HepG2 (cell line): ENCODE measurements around the gene TOX2. TPM values are rescaled to one million over a fixed set of nuclear protein-coding genes. Genes with fewer than 3 reads are reported as not detected.

Experiments used
- ATAC-seq: fragments of 200-7000 bp; cut with Tn5 transposase; 3 replicates; pipeline ENCODE4 v1.9.1; 2020; ENCODE audit warnings: mild to moderate bottlenecking, moderate library complexity
- BruUV-seq: library from RNA; stranded (reverse); fragments of 400-500 nt; replicated peaks from 2 replicates; lab custom pipeline; 2021; lab: Mats Ljungman, UMichigan
- CTCF ChIA-PET: fragments of 300-600 bp; formaldehyde crosslinking; extraction: SDS; loops from one replicate; lab custom pipeline; 2021; ENCODE audit warnings: low total read pairs, inconsistent platforms, low intra/inter-chr PET ratio; lab: Yijun Ruan, JAX
- POLR2A ChIA-PET: fragments of 350-600 bp; sonication (Branson Sonifier 250); formaldehyde crosslinking; loops from one replicate; lab custom pipeline; 2020; ENCODE audit warnings: antibody characterized with exemption, inconsistent platforms; lab: Yijun Ruan, JAX
- DNase-seq: peaks from one replicate; pipeline ENCODE4 v3.0.0-alpha.2; 2015; ENCODE audit warnings: low spot score
- FAIRE-seq: peaks from 3 replicates; lab custom pipeline; 2011; peaks lifted over from hg19 to GRCh38; lab: Jason Lieb, UNC
- H2AFZ ChIP-seq: one replicate; pipeline ENCODE4 v1.6.1; 2011; ENCODE audit warnings: low read length, inconsistent platforms
- H3K27ac ChIP-seq: fragments of 300-600 bp; 3 replicates; pipeline ENCODE4 v1.8.0; 2011; ENCODE audit warnings: mixed run types, mild to moderate bottlenecking, mixed read lengths, low read length, inconsistent platforms; ENCODE audit not compliant: insufficient read depth; ENCODE audit errors: extremely low read length
- H3K27me3 ChIP-seq, 2 experiments: fragments of 200-600 bp in 1 of 2; 2 replicates in 1 of 2; 3 replicates in 1 of 2; pipeline versions ENCODE4 v1.6.0 to v1.8.0; 2011; ENCODE audit warnings: low read length in 2 of 2, mild to moderate bottlenecking in 2 of 2, moderate library complexity in 2 of 2, inconsistent platforms in 1 of 2; ENCODE audit not compliant: insufficient read depth in 2 of 2, control insufficient read depth in 1 of 2
- H3K36me3 ChIP-seq, 2 experiments: fragments of 200-600 bp in 1 of 2; replicated peaks in 1 of 2; 2 replicates in 1 of 2; 3 replicates in 1 of 2; pipeline versions ENCODE4 v1.5.1 to v1.8.0; 2011; ENCODE audit warnings: low read length in 2 of 2, inconsistent platforms in 1 of 2; ENCODE audit not compliant: insufficient read depth in 2 of 2, control insufficient read depth in 1 of 2
- H3K4me1 ChIP-seq: 2 replicates; pipeline ENCODE4 v1.5.1; 2012; ENCODE audit warnings: low read length, inconsistent platforms; ENCODE audit not compliant: insufficient read depth
- H3K4me2 ChIP-seq: 2 replicates; pipeline ENCODE4 v1.6.0; 2011; ENCODE audit warnings: low read depth, low read length, inconsistent platforms
- H3K4me3 ChIP-seq, 3 experiments: fragments of 200-600 bp in 1 of 3; sonication (generic), shearing (Covaris generic) in 1 of 3; replicated peaks in 1 of 3; 2 replicates each; pipeline ENCODE4 v1.5.1; 2011 to 2016; ENCODE audit warnings: low read length in 3 of 3, inconsistent platforms in 2 of 3, low read depth in 2 of 3, mild to moderate bottlenecking in 2 of 3, control low read depth in 1 of 3, mixed read lengths in 1 of 3; ENCODE audit not compliant: insufficient read depth in 1 of 3
- H3K79me2 ChIP-seq: one replicate; pipeline ENCODE4 v1.6.1; 2011; ENCODE audit warnings: low read length, inconsistent platforms; ENCODE audit not compliant: insufficient read depth
- H3K9ac ChIP-seq: 2 replicates; pipeline ENCODE4 v1.6.0; 2011; ENCODE audit warnings: mild to moderate bottlenecking, low read depth, low read length, inconsistent platforms; ENCODE audit not compliant: insufficient read depth
- H3K9me3 ChIP-seq: 2 replicates; pipeline ENCODE4 v1.5.1; 2012; ENCODE audit warnings: mild to moderate bottlenecking, low read length
- H4K20me1 ChIP-seq: 2 replicates; pipeline ENCODE4 v1.6.0; 2011; ENCODE audit warnings: inconsistent platforms, mild to moderate bottlenecking, low read length, moderate library complexity; ENCODE audit not compliant: insufficient read depth
- TP53 ChIP-seq: sonication (generic); formaldehyde crosslinking; conservative IDR thresholded peaks from 2 replicates; pipeline ENCODE4 v1.4.0; 2020; ENCODE audit warnings: missing genetic modification reagents
- ZFAT ChIP-seq: sonication (generic); formaldehyde crosslinking; conservative IDR thresholded peaks from 2 replicates; pipeline ENCODE4 v1.8.1; 2023; ENCODE audit warnings: missing genetic modification reagents, inconsistent platforms
- ZNF772 ChIP-seq: sonication (generic); formaldehyde crosslinking; IDR thresholded peaks from 2 replicates; pipeline ENCODE4 v1.5.0; 2020; ENCODE audit warnings: mild to moderate bottlenecking, missing genetic modification reagents
- ZNF879 ChIP-seq: sonication (generic); formaldehyde crosslinking; IDR thresholded peaks from 2 replicates; pipeline ENCODE4 v1.8.1; 2023; ENCODE audit warnings: missing genetic modification reagents
- WGBS: methylation state at CpG from one replicate; pipeline ENCODE4 v1.1.6; 2017; ENCODE audit warnings: low lambda C conversion rate; 5-methylcytosine and 5-hydroxymethylcytosine counted together
- in situ Hi-C: cut with HindIII; loops from 2 replicates; pipeline ENCODE4 v1.10.0; 2017; ENCODE audit warnings: low pct_unique_long_range_greater_than_20kb; ENCODE audit not compliant: extremely low pct_ligation_motif_present
- intact Hi-C: fragments of 100-400 bp; cut with micrococcal nuclease; formaldehyde crosslinking; loops from one replicate; pipeline ENCODE4 v1.10.0; 2022; ENCODE audit not compliant: unreplicated experiment
- polyA plus RNA-seq, 8 experiments: library from polyadenylated mRNA; depleted of rRNA in 3 of 8; stranded (reverse) in 7 of 8; unstranded in 1 of 8; fragments of >200 nt; fragmentation: Illumina TruSeq in 4 of 8; extraction: Trizol in 4 of 8; gene quantifications; 2 replicates each; pipeline versions ENCODE4 v1.2.1 to v1.2.3, GENCODE V29; 2011 to 2016; ENCODE audit warnings: low read depth in 4 of 8, missing spikeins in 1 of 8, mixed read lengths in 1 of 8; ENCODE audit not compliant: insufficient read depth in 1 of 8
- total RNA-seq, 5 experiments: library from RNA; depleted of rRNA; stranded (reverse); fragments of >200 nt; fragmentation: Illumina TruSeq; extraction: Trizol; gene quantifications; 2 replicates each; pipeline ENCODE4 v1.2.3, GENCODE V29; 2016; ENCODE audit warnings: low read depth in 1 of 5
- TF ChIP-seq, protein P1 (sequence below): sonication (generic); formaldehyde crosslinking; IDR thresholded peaks from 2 replicates; pipeline ENCODE4 v1.5.0; 2020; ENCODE audit warnings: mild to moderate bottlenecking, missing genetic modification reagents, moderate library complexity

TOX2 gene
- total and polyA plus RNA-seq, 2 of the 13 experiments (the other 11 are each of a cell fraction or from before 2014, with no cell fraction given), result not detected

DNA sequence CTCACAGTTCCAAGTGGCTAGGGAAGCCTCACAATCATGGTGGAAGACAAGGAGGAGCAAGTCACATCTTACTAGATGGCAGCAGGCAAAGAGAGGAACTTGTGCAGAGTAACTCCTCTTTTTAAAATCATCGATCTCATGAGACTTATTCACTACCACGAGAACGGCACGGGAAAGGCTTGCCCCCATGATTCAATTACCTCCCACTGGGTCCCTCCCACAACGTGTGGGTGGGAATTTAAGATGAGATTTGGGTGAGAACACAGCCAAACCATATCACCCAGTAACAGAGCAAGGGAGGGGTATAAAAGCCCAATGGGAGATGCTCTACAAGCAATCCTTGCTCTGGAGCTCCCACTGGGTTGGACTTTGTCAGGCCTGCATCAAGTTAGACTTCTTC lies 192.0 kb downstream of the TOX2 start:
- no peak for ATAC-seq
- CTCF ChIA-PET, result no interaction called here

DNA sequence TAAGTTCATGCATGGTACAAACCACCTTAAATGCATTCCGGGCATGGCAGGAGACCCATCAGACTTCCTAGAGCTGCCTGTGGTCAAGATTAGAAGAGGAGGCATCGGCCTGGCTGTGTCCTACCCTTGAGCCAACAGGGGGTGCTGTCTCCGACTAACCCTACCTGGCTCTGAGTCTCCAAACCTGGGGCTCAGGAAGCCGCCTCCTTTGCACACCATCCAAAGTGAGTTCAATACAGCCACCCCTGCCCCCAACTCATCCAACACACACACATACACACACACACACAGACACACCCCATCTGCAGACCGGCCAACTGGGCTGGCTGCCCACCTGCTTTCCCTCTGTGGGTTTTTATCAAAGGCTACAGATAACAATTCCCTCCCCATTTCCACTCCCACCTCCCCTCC lies 195.3 kb downstream of the TOX2 start:
- peak; percentile 42; the same call in 2 of the 3 replicates for ATAC-seq
- intact Hi-C loops (no loop called here), in situ Hi-C loops (loop anchor here (10.0 kb wide), 1 partner anchor 365 kb away; the partner anchor contains the start of gene TTPAL)
- WGBS, result 14% methylated on average over 5 of the region's 5 CpGs
- Histone ChIP-seq H3K4me1 (peaks cover 5% of the 10 kb centered on the region; the same call in 1 of the 2 replicates), H4K20me1 (no peaks in the 10 kb centered on the region), H3K27ac (no peak overlapping the region), H3K9me3 (peaks cover 8% of the 10 kb centered on the region; the same call in 1 of the 2 replicates), H3K9ac (no peak overlapping the region), H3K36me3 (no peaks in the 10 kb centered on the region), H2AFZ (no peak overlapping the region), H3K4me3 (no peak overlapping the region), H3K79me2 (no peaks in the 10 kb centered on the region), H3K4me2 (no peak overlapping the region), H3K27me3 (peaks cover 4 to 34% of the 10 kb centered on the region in 2 experiments)
- POLR2A ChIA-PET, result no interaction called here
- FAIRE-seq, result peak; percentile 18
- CTCF ChIA-PET, result no interaction called here
- TF ChIP-seq TP53, result no peak
- TF ChIP-seq, protein P1, sequence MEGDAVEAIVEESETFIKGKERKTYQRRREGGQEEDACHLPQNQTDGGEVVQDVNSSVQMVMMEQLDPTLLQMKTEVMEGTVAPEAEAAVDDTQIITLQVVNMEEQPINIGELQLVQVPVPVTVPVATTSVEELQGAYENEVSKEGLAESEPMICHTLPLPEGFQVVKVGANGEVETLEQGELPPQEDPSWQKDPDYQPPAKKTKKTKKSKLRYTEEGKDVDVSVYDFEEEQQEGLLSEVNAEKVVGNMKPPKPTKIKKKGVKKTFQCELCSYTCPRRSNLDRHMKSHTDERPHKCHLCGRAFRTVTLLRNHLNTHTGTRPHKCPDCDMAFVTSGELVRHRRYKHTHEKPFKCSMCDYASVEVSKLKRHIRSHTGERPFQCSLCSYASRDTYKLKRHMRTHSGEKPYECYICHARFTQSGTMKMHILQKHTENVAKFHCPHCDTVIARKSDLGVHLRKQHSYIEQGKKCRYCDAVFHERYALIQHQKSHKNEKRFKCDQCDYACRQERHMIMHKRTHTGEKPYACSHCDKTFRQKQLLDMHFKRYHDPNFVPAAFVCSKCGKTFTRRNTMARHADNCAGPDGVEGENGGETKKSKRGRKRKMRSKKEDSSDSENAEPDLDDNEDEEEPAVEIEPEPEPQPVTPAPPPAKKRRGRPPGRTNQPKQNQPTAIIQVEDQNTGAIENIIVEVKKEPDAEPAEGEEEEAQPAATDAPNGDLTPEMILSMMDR (CRISPR knock-in tag), result peak; percentile 44
- no peak for DNase-seq
- no TSS peak for BruUV-seq

More for the DNA sequence above, 192.0 kb downstream of the TOX2 start:
- in situ Hi-C loops, result no loop called here
- 5% methylated on average over 5 of the region's 5 CpGs for WGBS
- intact Hi-C loops, result no loop called here
- Histone ChIP-seq H3K9ac (no peak overlapping the region), H3K4me2 (no peak overlapping the region), H3K27ac (no peak overlapping the region), H3K36me3 (no peaks in the 10 kb centered on the region), H3K79me2 (no peaks in the 10 kb centered on the region), H3K4me3 (no peak overlapping the region), H3K9me3 (peaks cover 8% of the 10 kb centered on the region; the same call in 1 of the 2 replicates), H3K27me3 (peaks cover 0 to under 1% of the 10 kb centered on the region in 2 experiments; a peak in 1 of 5 replicates), H4K20me1 (no peaks in the 10 kb centered on the region), H3K4me1 (no peaks in the 10 kb centered on the region), H2AFZ (no peak overlapping the region)
- POLR2A ChIA-PET, result no interaction called here
- FAIRE-seq, result no peak
- no TSS peak for BruUV-seq
- DNase-seq, result no peak
- TF ChIP-seq ZNF772 (CRISPR knock-in tag) (no peak), ZNF879 (no peak), ZFAT (CRISPR knock-in tag) (no peak)
